Progenitor cell of endocrine pancreas (in vitro differentiated cells): Measurements from ENCODE around the gene FBLN1. TPM values are rescaled to one million over a fixed set of nuclear protein-coding genes. Genes with fewer than 3 reads are reported as not detected.
A peak's percentile ranks its signal among the peaks of the same experiment; 100 is the strongest.

Source experiments
- DNase-seq: peaks from one replicate; pipeline ENCODE4 v3.0.0; 2021; ENCODE audit warnings: low spot score; ENCODE audit not compliant: unreplicated experiment
- H3K27ac Mint-ChIP-seq: 2 replicates; pipeline ENCODE4 v1.8.0; 2021; ENCODE audit warnings: mild to moderate bottlenecking, moderate library complexity, mixed read lengths
- H3K27me3 Mint-ChIP-seq: 2 replicates; pipeline ENCODE4 v1.8.0; 2021; ENCODE audit warnings: mixed read lengths
- H3K36me3 Mint-ChIP-seq: 2 replicates; pipeline ENCODE4 v1.8.0; 2022; ENCODE audit warnings: mixed read lengths; ENCODE audit not compliant: insufficient read depth
- H3K4me1 Mint-ChIP-seq: 2 replicates; pipeline ENCODE4 v1.8.0; 2021; ENCODE audit warnings: low read depth, mixed read lengths
- H3K4me3 Mint-ChIP-seq: 2 replicates; pipeline ENCODE4 v1.8.0; 2021; ENCODE audit warnings: low read depth, mild to moderate bottlenecking, moderate library complexity, mixed read lengths
- H3K9me3 Mint-ChIP-seq: 2 replicates; pipeline ENCODE4 v1.8.0; 2021; ENCODE audit warnings: low read depth, mixed read lengths
- CTCF ChIP-seq: fragments of 200-600 bp; sonication (generic); IDR thresholded peaks from one replicate; pipeline ENCODE4 v1.5.0; 2021; ENCODE audit warnings: antibody characterized with exemption, mild to moderate bottlenecking; ENCODE audit not compliant: unreplicated experiment
- total RNA-seq: library from RNA; stranded (reverse); gene quantifications from 2 replicates; pipeline ENCODE4 v1.2.1, GENCODE V29; 2021

The FBLN1 gene
- total RNA-seq, 1 donor from 2014 or later: 258 TPM

GRCh38 chr22:45546333-45547015 is 43.8 kb downstream of the FBLN1 start:
- H3K4me1 Mint-ChIP-seq: no peaks in the 10 kb centered on the region
- no peak overlapping the region for H3K27ac Mint-ChIP-seq
- TF ChIP-seq CTCF: no peak
- DNase-seq: no peak
- no peaks in the 10 kb centered on the region for H3K27me3 Mint-ChIP-seq
- no peaks in the 10 kb centered on the region for H3K9me3 Mint-ChIP-seq
- H3K36me3 Mint-ChIP-seq: peaks cover 21% of the 10 kb centered on the region
- H3K4me3 Mint-ChIP-seq: no peak overlapping the region

DNA sequence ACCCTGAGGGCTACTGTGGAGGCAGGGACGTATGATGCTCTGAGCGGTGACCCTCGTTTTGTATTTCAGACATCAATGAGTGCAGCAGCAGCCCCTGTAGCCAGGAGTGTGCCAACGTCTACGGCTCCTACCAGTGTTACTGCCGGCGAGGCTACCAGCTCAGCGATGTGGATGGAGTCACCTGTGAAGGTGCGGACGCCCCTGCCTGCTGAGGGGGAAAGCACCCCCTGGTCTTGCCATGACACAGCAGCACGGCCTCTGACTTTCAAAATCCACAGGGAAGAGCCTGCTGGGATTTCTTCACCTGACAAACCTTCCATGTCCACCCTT is 44.3 kb downstream of the FBLN1 start:
- Mint-ChIP-seq H3K36me3 (peaks cover 20% of the 10 kb centered on the region), H3K4me1 (no peaks in the 10 kb centered on the region), H3K4me3 (no peak overlapping the region), H3K9me3 (no peaks in the 10 kb centered on the region), H3K27me3 (no peaks in the 10 kb centered on the region), H3K27ac (no peak overlapping the region)
- DNase-seq: no peak
- no peak for TF ChIP-seq CTCF

DNA sequence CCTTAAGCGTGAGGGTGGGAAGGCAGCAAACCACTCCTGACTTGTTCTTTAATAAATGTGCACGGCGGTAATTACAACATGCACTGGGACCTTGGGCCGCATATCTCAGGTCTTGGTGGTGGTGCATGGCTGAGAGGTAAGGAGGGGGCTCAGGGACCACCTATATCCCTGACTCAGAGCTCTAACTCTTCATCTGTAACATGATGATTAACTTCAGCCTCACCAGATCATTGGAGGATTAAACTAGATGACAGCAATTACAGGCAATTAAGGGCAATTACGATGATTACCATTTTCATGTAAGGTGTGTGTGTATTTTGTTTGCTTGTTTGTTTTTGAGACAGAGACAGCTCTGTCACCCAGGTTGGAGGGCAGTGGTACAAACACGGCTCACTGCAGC is 45.0 kb downstream of the FBLN1 start:
- H3K4me3 Mint-ChIP-seq: no peak overlapping the region
- H3K36me3 Mint-ChIP-seq: peaks cover 18% of the 10 kb centered on the region

DNA sequence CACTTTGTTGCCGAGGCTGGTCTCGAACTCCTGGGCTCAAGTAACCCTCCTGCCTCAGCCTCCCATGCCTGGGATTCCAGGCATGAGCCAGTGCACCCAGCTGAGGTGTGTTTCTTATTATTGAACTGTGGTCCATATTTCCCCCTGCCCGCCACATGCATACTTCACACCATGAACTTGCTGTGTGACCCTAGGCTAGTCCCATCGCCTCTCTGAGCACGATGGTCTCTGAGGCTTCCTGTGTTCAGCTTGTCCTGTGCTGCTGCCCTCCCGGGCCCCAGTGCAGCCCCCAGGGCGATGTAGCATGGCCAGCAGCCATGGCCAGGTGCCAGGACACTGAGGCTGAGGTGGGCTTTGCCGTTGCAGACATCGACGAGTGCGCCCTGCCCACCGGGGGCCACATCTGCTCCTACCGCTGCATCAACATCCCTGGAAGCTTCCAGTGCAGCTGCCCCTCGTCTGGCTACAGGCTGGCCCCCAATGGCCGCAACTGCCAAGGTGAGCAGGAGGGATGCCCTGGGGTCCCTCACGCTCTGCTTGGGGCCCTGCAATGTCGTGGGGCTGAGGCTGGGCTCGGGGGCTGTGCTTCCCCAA is 45.7 kb downstream of the FBLN1 start:
- DNase-seq: no peak
- Mint-ChIP-seq H3K36me3 (peaks cover 16% of the 10 kb centered on the region), H3K4me1 (no peaks in the 10 kb centered on the region), H3K4me3 (no peak overlapping the region), H3K27me3 (no peaks in the 10 kb centered on the region), H3K27ac (no peak overlapping the region), H3K9me3 (no peaks in the 10 kb centered on the region)
- TF ChIP-seq CTCF: no peak

More for the DNA sequence above, 45.0 kb downstream of the FBLN1 start:
- no peaks in the 10 kb centered on the region for H3K4me1 Mint-ChIP-seq
- H3K27ac Mint-ChIP-seq: no peak overlapping the region
- no peak for DNase-seq
- no peaks in the 10 kb centered on the region for H3K9me3 Mint-ChIP-seq
- no peak for TF ChIP-seq CTCF
- no peaks in the 10 kb centered on the region for H3K27me3 Mint-ChIP-seq

DNA sequence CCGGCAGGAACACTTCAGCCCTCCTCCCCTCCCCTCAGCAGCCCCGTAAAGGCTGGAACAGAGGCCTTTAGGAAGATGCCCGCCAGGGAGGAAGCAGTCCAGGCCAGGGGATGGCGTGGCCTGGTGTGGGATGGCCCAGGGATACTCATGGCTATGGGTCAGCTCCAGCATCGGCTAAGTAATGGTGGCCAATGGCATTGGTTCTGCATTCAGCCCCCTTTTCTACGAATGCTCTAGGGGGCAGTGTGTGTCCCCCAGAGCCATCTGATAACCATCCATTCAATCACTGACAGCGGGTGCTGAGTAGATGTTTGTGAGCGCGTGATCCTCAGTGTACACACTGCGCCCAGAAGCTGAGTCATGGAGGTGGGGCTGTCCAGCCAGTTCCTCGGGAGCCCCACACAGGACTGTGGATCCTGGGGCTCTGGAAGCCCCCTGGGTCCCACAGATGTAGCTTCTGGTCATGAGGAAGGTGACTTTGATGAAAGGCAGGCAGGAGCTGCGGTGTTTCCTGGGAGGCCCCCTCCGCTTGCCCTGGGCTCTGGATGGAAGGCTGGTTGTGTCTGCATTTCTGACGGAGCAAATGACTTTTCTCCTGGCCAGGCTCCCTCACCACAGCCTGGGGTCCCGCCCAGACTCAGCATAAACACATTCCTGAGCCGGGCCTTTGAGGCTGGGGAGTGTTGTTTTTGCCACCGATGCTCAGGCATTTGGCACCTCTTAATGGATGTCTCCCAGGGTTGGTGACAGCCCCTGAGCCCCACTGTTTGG is 46.5 kb downstream of the FBLN1 start:
- no peak overlapping the region for H3K4me3 Mint-ChIP-seq
- TF ChIP-seq CTCF: peak; percentile 17
- H3K36me3 Mint-ChIP-seq: peaks cover 18% of the 10 kb centered on the region
- no peaks in the 10 kb centered on the region for H3K4me1 Mint-ChIP-seq
- H3K27me3 Mint-ChIP-seq: no peaks in the 10 kb centered on the region
- DNase-seq: no peak
- no peaks in the 10 kb centered on the region for H3K9me3 Mint-ChIP-seq
- H3K27ac Mint-ChIP-seq: no peak overlapping the region
